Ecto neural progenitor cell (in vitro differentiated cells): ENCODE results near the gene ADM2.

Experiments used
- DNase-seq: peaks from one replicate; pipeline ENCODE4 v3.0.0-alpha.2; 2018; ENCODE audit warnings: low spot score

ADM2 gene

GRCh38 chr22:50445071-50445879 is 36.1 kb upstream of the ADM2 start:
- no peak for DNase-seq

GRCh38 chr22:50445880-50446707 is 35.2 kb upstream of the ADM2 start:
- no peak for DNase-seq

GRCh38 chr22:50446708-50447575 is 34.4 kb upstream of the ADM2 start:
- DNase-seq = no peak

- no peak for DNase-seq
Measured at GRCh38 chr22:50447576-50448551, 33.5 kb upstream of the ADM2 start.

- no peak for DNase-seq
Measured at GRCh38 chr22:50452649-50453048, 28.7 kb upstream of the ADM2 start.

GRCh38 chr22:50454556-50455075 is 26.7 kb upstream of the ADM2 start:
- no peak for DNase-seq

GRCh38 chr22:50455201-50455600 is 26.1 kb upstream of the ADM2 start:
- DNase-seq = no peak

- DNase-seq = no peak
Measured at GRCh38 chr22:50456026-50456425, 25.3 kb upstream of the ADM2 start.

- no peak for DNase-seq
Measured at GRCh38 chr22:50456466-50457234, 24.7 kb upstream of the ADM2 start.

GRCh38 chr22:50459016-50459415 is 22.3 kb upstream of the ADM2 start:
- DNase-seq = no peak

- DNase-seq = no peak
Measured at GRCh38 chr22:50459496-50460140, 21.7 kb upstream of the ADM2 start.

- no peak for DNase-seq
Measured at GRCh38 chr22:50460938-50461337, 20.4 kb upstream of the ADM2 start.

GRCh38 chr22:50461536-50461935 is 19.8 kb upstream of the ADM2 start:
- no peak for DNase-seq

GRCh38 chr22:50461979-50462540 is 19.3 kb upstream of the ADM2 start:
- no peak for DNase-seq

GRCh38 chr22:50463188-50463900 is 18.0 kb upstream of the ADM2 start:
- DNase-seq = no peak

GRCh38 chr22:50464451-50464850 is 16.9 kb upstream of the ADM2 start:
- DNase-seq = no peak

- DNase-seq = no peak
Measured at GRCh38 chr22:50465066-50465930, 16.0 kb upstream of the ADM2 start.

- no peak for DNase-seq
Measured at GRCh38 chr22:50467341-50467740, 14.0 kb upstream of the ADM2 start.
